Liver (tissue), 9 donors: Measurements from ENCODE around the gene CTDSPL2. TPM values are rescaled to one million over a fixed set of nuclear protein-coding genes. Genes with fewer than 3 reads are reported as not detected.

Experiments used
- DNase-seq: peaks from one replicate; pipeline ENCODE4 v3.0.0-alpha.2; 2017; ENCODE audit warnings: low spot score
- H3K27ac ChIP-seq, 2 donors: one replicate each; pipeline ENCODE4 v1.7.0; 2013; ENCODE audit warnings: inconsistent platforms in 2 of 2, low read length in 2 of 2, control low read depth in 1 of 2, low read depth in 1 of 2, mild to moderate bottlenecking in 1 of 2
- H3K27me3 ChIP-seq, 4 donors: one replicate each; pipeline versions ENCODE4 v1.6.1 to v1.7.0; 2013; ENCODE audit warnings: low read length in 3 of 4, inconsistent platforms in 1 of 4, mild to moderate bottlenecking in 1 of 4, moderate library complexity in 1 of 4; ENCODE audit not compliant: control insufficient read depth in 4 of 4, insufficient read depth in 4 of 4
- H3K36me3 ChIP-seq, 4 donors: one replicate each; pipeline versions ENCODE4 v1.6.1 to v1.7.0; 2013; ENCODE audit warnings: low read length in 3 of 4, mild to moderate bottlenecking in 3 of 4, low read depth in 1 of 4, moderate library complexity in 1 of 4; ENCODE audit not compliant: control insufficient read depth in 4 of 4, insufficient read depth in 3 of 4
- H3K4me1 ChIP-seq, 4 donors: one replicate each; pipeline versions ENCODE4 v1.6.1 to v1.7.0; 2013; ENCODE audit warnings: low read length in 3 of 4, mild to moderate bottlenecking in 3 of 4, moderate library complexity in 1 of 4; ENCODE audit not compliant: control insufficient read depth in 4 of 4, insufficient read depth in 4 of 4
- H3K4me3 ChIP-seq, 3 donors: one replicate each; pipeline versions ENCODE4 v1.6.1 to v1.7.0; 2013; ENCODE audit warnings: low read length in 3 of 3, control low read depth in 1 of 3, low read depth in 1 of 3, mild to moderate bottlenecking in 1 of 3
- H3K9ac ChIP-seq, 2 donors: one replicate each; pipeline ENCODE4 v1.7.0; 2013; ENCODE audit warnings: low read length in 2 of 2, mild to moderate bottlenecking in 2 of 2, moderate library complexity in 2 of 2, control low read depth in 1 of 2, low read depth in 1 of 2
- H3K9me3 ChIP-seq, 4 donors: one replicate each; pipeline versions ENCODE4 v1.6.1 to v1.7.0; 2013; ENCODE audit warnings: low read length in 3 of 4; ENCODE audit not compliant: control insufficient read depth in 4 of 4
- CTCF ChIP-seq: fragments of 150-350 bp; IDR thresholded peaks from 2 replicates; pipeline ENCODE4 v1.5.1; 2017; ENCODE audit warnings: improper control_type of control experiment, low read depth, low read length; ENCODE audit not compliant: missing input control
- EGR1 ChIP-seq, 2 donors: IDR thresholded peaks; 2 replicates each; pipeline ENCODE4 v1.6.1; 2016 to 2018; ENCODE audit warnings: antibody characterized with exemption in 2 of 2, low read depth in 2 of 2
- FOXA1 ChIP-seq: IDR thresholded peaks from 2 replicates; pipeline ENCODE4 v1.6.1; 2016; ENCODE audit warnings: antibody characterized with exemption
- FOXA2 ChIP-seq: IDR thresholded peaks from 2 replicates; pipeline ENCODE4 v1.6.1; 2016; ENCODE audit warnings: antibody characterized with exemption
- GABPA ChIP-seq, 2 donors: IDR thresholded peaks in 1 of 2; conservative IDR thresholded peaks in 1 of 2; 2 replicates each; pipeline ENCODE4 v1.6.1; 2016; ENCODE audit warnings: antibody characterized with exemption in 2 of 2, mild to moderate bottlenecking in 1 of 2, moderate library complexity in 1 of 2
- HNF4G ChIP-seq: IDR thresholded peaks from 2 replicates; pipeline ENCODE4 v1.6.1; 2016; ENCODE audit warnings: antibody characterized with exemption
- JUND ChIP-seq, 2 donors: IDR thresholded peaks; 2 replicates each; pipeline ENCODE4 v1.6.1; 2016; ENCODE audit warnings: antibody characterized with exemption in 2 of 2
- MAX ChIP-seq: IDR thresholded peaks from 2 replicates; pipeline ENCODE4 v1.6.1; 2016; ENCODE audit warnings: antibody characterized with exemption
- NR2F2 ChIP-seq: IDR thresholded peaks from 2 replicates; pipeline ENCODE4 v1.6.1; 2016; ENCODE audit warnings: antibody characterized with exemption
- RAD21 ChIP-seq, 2 donors: IDR thresholded peaks; 2 replicates each; pipeline ENCODE4 v1.6.1; 2016; ENCODE audit warnings: antibody characterized with exemption in 2 of 2, mild to moderate bottlenecking in 2 of 2
- REST ChIP-seq: IDR thresholded peaks from 2 replicates; pipeline ENCODE4 v1.6.1; 2016; ENCODE audit warnings: antibody characterized with exemption, mild to moderate bottlenecking
- RXRA ChIP-seq, 2 donors: IDR thresholded peaks; 2 replicates each; pipeline ENCODE4 v1.6.1; 2017 to 2018; ENCODE audit warnings: antibody characterized with exemption in 2 of 2, mild to moderate bottlenecking in 1 of 2
- SP1 ChIP-seq: IDR thresholded peaks from 2 replicates; pipeline ENCODE4 v1.6.1; 2018; ENCODE audit warnings: antibody characterized with exemption, mild to moderate bottlenecking
- TAF1 ChIP-seq: conservative IDR thresholded peaks from 2 replicates; pipeline ENCODE4 v1.6.1; 2016; ENCODE audit warnings: antibody characterized with exemption, mild to moderate bottlenecking
- YY1 ChIP-seq: IDR thresholded peaks from 2 replicates; pipeline ENCODE4 v1.6.1; 2016; ENCODE audit warnings: antibody characterized with exemption, mild to moderate bottlenecking
- ZBTB33 ChIP-seq: IDR thresholded peaks from 2 replicates; pipeline ENCODE4 v1.6.1; 2016; ENCODE audit warnings: antibody characterized with exemption
- WGBS: extraction: QIAGEN DNeasy Blood & Tissue Kit; methylation state at CpG from one replicate; pipeline ENCODE4 v1.1.7; 2013; 5-methylcytosine and 5-hydroxymethylcytosine counted together
- polyA plus RNA-seq, 2 donors: library from polyadenylated mRNA; stranded (reverse) in 1 of 2; unstranded in 1 of 2; fragments of 200-250 nt in 1 of 2; fragments of >200 nt in 1 of 2; fragmentation: Nextera tagmentation in 1 of 2; extraction: Ambion mirVana in 1 of 2; gene quantifications; one replicate each; pipeline versions ENCODE4 v1.2.1 to v1.2.3, GENCODE V29; 2013 to 2015
- total RNA-seq, 2 donors: library from RNA; depleted of rRNA; stranded (reverse); fragments of >200 nt; gene quantifications; one replicate each; pipeline ENCODE4 v1.2.3, GENCODE V29; 2014
- donor health status: healthy.
- donor health status: healthy.
- donor health status: healthy.
- donor health status: healthy.
- donor health status: healthy.

CTDSPL2 gene
- total and polyA plus RNA-seq, 4 donors: 3.6 to 41.5 (median 21.2) TPM

GRCh38 chr15:44443515-44443914 is 16.1 kb downstream of the CTDSPL2 start:
- Histone ChIP-seq H3K9me3 (no peaks in the 10 kb centered on the region), H3K27me3 (no peaks in the 10 kb centered on the region), H3K4me3 (no peak overlapping the region), H3K4me1 (no peaks in the 10 kb centered on the region), H3K9ac (no peak overlapping the region), H3K27ac (no peak overlapping the region), H3K36me3 (peaks cover 0 to 2% (median 0%) of the 10 kb centered on the region in 4 donors)
- TF ChIP-seq GABPA (IDR thresholded peaks at IDR 0.05 in 1 of 2, conservative IDR thresholded peaks at IDR 0.05 in 1 of 2) (no peak), JUND (IDR thresholded peaks at IDR 0.05) (no peak), YY1 (no peak), HNF4G (no peak), MAX (no peak), ZBTB33 (no peak), FOXA1 (no peak), NR2F2 (no peak), REST (no peak), RXRA (IDR thresholded peaks at IDR 0.05) (no peak), TAF1 (no peak), EGR1 (IDR thresholded peaks at IDR 0.05; ENCODE audit: low read depth in 2 of 2) (no peak), FOXA2 (no peak), CTCF (no peak)
- no peak for DNase-seq
- WGBS: 97% methylated on average over 3 of the region's 3 CpGs

GRCh38 chr15:44447772-44448376 is 20.4 kb downstream of the CTDSPL2 start:
- Histone ChIP-seq H3K4me1 (no peaks in the 10 kb centered on the region), H3K36me3 (peaks cover 0 to 2% (median under 1%) of the 10 kb centered on the region in 4 donors), H3K27me3 (no peaks in the 10 kb centered on the region), H3K9ac (no peak overlapping the region), H3K9me3 (no peaks in the 10 kb centered on the region), H3K4me3 (no peak overlapping the region), H3K27ac (no peak overlapping the region)
- DNase-seq: no peak
- 97% methylated on average over 11 of the region's 11 CpGs for WGBS
- no peak for TF ChIP-seq GABPA (IDR thresholded peaks at IDR 0.05 in 1 of 2, conservative IDR thresholded peaks at IDR 0.05 in 1 of 2)
- no peak for TF ChIP-seq FOXA2
- no peak for TF ChIP-seq RAD21 (IDR thresholded peaks at IDR 0.05)
- no peak for TF ChIP-seq SP1
